Measurements from ENCODE around the gene LIMS2.

The LIMS2 gene

DNA sequence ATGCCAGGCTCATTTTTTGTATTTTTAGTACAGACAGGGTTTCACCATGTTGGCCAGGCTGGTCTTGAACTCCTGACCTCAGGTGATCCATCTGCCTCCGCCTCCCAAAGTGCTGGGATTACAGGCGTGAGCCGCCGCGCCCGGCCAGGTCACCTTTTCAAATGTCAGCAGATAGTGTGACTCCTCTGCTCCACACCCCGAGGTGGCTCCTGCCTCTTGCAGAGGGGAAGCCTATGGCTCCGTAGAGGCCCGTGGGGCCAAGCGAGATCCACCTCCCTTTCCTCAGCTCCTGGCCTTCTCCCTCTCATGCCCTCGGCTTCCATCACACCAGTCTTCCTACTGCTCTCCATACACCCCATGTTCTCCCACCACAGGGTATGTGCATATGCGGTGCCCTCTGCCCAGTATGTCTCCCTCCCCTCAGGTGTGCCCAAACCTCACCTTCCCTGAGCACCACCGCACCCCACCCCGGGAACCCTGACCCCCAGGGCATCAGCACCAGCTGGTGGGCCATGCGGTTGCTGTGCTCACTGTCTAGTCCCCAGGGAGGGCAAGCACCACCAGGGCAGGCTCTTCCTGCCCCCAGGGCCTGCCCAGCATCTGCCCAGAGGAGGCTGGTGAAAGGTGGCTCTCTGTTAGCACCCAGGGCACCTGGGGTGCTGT, 18.6 kb downstream of the LIMS2 start:
- no peak for DNase-seq

DNA sequence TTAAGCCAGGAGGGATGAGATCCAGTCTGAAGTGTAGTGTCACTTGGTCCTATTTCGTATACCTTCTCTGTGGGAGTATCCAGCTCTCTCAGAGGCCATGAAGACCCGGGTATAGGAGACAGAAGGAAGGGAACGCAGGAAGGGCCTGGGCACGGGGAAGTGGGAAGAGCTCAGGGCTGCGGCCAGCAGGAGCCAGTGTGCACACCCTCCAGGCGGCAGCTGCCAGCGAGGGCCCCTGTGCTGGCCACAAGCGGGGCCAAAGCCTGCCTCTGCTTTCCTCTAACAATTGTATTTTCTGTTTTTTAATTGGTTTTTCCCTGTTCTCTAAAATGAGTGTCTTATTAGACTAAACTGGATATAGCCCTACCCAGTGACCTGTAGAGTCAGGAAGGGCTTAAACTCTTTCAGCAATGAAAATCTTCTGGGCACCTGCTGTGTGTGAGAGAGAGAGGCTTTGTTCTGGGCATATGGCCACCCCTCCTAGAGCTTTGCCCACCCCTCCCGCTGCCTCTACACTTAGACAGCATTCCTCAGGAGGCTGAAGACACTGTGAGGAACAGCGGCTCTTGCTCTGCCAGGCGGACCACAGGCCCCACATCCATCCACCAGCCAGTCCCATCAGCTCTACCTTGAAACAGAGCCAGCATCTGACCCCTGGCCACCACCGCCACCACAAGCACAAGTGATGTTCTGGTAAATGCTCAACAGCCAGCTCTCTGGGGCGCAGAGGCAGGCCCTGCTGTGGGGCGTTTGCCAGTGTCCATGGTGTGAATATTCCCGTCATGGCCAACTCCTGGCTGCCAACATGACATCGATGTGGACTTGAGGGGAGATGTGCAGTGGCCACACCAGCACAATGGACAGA, 19.9 kb downstream of the LIMS2 start:
- no peak for DNase-seq

DNA sequence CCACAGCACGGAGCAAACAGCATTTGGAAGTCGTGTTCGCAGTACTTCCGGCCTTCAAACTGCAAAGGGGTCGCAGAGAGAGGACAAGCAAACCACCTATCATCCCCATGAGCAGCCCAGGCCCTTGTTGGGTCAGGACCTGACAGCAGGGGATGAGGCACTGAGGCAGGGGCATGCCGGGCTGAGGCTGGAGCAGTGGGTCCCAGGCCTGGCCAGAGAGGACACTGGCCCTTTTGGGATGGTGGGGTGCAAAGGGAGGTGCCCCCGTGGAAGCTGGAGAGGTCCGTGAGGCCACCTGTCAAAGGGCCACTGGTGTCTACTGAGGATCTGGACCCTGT, 20.5 kb downstream of the LIMS2 start:
- DNase-seq = no peak

DNA sequence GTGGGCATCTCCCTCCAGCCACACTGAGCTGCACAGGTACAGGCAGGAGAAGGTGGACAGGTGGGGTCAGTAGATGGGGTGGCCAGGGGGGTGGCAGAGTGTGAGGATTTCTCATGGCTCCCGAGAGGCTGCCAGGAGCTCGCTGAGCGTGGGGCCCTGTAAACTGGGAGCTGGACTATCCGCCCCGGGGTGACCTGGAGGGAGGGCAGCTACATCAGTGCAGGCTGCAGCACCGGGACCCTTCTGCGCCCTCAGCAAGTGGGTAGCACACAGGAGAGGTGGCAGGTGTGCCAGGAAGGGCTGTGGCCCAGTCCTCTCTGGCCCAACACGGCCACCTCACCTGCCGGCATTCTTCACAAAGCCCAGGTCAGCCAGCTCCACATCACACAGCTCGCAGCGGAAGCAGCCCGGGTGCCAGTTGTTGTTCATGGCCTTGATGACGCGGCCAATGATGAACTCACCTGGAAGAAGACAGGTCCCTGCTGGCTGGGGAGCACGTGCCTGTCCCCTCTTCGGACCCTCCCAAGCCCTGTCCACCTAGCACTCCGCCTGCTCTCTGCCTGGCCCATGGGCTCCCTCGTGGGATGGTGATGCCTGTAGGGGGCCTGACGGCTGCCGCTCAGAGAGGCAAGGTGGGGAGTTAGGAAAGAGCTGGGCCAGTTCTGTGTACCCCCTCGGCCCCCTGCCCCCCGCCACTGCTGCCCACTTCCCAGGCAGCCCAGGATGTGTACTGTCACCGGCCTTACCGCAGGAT, 21.1 kb downstream of the LIMS2 start:
- no peak for DNase-seq

DNA sequence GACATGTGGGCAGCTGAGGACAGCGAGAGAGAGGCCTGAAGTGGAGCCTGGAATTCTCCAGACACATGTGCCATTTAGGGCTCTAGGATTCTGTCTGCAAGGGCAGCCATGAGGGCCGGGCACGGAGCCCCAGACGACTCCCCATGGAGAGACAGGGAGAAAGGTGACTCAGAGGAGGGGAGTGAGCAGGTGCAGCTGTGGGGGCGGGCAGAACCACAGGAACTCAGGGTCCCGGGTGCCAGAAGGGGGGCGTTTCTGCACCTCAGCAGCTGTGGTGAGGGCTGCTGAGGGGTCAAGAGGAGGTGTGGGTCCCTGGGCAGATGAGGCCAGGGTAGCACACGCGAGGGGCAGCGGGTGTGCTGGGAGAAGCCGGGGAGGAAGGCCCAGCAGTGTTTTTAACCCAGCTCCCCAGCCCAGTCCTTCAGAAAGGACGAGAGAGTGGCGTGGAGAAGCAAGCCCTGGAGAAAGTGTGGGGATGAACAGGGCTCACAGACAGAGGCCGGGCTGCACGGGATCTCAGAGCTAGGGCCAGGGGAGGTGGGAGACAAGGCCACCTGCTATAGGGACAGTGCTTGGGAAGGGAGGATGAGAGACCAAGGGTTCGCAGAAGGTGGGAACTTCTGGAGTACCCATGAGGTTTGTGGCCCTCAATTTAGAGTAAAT, 21.8 kb downstream of the LIMS2 start:
- DNase-seq = no peak

DNA sequence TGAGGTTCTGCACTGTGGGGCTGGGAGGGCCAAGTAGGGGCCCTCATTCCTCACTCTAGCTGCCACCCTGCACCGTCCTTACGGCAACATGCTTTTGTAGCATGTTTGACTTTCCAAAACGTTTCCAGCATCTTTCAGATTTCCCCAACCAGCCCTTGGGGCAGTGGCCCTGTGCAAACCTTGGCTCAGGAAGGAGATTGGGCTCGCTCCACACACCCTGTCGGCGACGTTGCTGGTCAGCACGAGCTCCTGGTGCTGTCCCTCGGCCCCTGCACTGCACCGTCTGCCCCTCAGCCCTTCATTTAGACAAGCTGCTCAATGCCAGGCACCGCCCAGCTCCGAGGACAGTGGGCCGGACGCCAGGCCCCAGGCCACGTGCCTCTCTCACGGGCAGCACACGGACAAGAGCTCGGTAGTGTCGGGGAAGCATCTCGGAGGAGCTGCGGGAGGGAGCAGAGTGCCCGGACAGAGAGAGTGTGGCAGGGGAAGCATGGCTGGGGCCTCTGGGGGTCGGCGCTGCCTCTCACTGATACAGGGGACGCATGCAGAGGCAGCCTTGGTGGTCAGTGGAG, 22.5 kb downstream of the LIMS2 start:
- no peak for DNase-seq

DNA sequence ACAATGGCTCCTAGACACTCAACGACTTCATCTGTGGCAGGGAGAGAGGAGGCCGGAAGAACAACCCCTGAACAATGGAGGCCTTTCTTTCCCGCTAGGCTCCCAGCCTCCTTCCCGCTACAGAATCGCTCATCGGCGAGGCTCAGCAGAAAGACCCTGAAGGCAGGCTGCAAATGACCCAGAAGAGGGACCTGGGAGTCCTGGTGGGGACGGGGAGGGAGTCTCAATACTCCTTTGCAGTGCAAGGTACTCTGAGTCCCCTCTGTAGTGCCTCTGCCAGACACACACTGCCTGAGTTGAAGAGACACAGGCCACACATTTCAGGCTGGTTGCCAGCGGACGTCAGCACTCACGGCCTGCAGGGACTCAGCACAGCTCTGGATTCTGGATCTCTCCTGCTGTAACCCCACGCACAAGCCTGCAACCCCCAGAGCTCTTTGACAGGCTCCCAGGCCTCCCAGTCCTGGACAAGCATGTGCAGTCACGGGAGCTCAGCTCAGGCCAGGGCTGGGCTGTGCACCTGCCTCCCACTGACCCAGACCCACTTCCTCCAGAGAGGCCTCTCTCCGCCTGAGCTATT, 23.3 kb downstream of the LIMS2 start:
- DNase-seq = no peak

DNA sequence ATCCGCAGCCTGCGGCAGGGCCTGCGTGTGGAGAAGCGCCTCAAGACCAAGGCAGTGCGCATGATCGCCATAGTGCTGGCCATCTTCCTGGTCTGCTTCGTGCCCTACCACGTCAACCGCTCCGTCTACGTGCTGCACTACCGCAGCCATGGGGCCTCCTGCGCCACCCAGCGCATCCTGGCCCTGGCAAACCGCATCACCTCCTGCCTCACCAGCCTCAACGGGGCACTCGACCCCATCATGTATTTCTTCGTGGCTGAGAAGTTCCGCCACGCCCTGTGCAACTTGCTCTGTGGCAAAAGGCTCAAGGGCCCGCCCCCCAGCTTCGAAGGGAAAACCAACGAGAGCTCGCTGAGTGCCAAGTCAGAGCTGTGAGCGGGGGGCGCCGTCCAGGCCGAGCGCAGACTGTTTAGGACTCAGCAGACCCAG, 23.9 kb downstream of the LIMS2 start:
- DNase-seq = no peak

DNA sequence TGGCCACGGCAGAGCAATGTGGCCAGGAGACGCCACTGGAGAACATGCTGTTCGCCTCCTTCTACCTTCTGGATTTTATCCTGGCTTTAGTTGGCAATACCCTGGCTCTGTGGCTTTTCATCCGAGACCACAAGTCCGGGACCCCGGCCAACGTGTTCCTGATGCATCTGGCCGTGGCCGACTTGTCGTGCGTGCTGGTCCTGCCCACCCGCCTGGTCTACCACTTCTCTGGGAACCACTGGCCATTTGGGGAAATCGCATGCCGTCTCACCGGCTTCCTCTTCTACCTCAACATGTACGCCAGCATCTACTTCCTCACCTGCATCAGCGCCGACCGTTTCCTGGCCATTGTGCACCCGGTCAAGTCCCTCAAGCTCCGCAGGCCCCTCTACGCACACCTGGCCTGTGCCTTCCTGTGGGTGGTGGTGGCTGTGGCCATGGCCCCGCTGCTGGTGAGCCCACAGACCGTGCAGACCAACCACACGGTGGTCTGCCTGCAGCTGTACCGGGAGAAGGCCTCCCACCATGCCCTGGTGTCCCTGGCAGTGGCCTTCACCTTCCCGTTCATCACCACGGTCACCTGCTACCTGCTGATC, 24.4 kb downstream of the LIMS2 start:
- no peak for DNase-seq

DNA sequence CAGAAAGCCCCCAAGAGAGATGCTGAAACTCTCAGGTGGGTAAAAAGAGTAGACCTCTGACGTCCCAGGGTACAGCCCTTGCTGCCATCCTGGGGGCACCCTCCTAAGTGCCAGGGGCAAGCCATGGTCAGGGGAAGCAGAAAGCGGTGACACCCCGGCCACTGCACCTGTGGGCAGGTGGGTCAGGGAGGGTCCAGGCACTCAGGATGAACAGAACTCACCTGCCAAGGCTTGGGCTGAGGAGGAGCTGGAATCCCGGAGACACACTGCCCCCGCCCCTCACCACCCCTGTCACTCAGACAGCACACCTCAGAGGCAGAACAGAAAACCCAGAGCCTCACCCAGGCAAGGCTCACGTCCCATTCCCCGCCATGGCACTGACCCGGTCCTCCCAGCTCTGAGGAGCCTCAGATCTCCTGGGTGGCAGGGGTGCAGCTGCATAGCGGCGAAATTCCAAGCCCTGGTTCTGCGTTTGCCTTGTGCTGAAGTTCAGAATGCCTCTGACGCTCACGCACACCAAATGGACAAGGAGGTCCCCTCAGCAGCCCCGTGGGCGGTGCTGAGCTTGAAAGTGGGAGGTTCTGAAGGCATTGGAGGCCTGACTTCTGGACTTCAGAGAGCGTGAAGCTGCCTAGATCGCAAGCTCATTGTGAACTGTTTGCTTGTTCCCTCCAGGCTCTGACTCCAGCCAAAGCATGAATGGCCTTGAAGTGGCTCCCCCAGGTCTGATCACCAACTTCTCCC, 25.1 kb downstream of the LIMS2 start:
- no peak for DNase-seq

DNA sequence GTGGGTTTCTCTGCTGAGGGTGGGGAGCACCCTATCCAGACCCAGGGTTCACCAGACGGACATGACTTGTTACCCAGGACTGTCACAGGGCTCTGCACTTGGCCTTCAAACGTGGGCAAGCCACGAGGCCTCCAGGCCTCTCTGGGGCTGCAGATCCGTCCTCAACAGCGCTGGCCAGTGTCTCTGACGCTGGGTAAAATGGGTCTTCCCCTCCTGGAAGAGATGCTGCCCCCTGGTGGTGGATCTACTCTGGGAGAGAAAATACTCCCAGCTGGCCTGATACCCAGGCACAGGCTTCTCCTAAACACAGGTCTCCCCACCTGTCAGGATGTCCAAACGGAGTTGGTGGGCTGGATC, 25.7 kb downstream of the LIMS2 start:
- DNase-seq = peak; percentile 80

DNA sequence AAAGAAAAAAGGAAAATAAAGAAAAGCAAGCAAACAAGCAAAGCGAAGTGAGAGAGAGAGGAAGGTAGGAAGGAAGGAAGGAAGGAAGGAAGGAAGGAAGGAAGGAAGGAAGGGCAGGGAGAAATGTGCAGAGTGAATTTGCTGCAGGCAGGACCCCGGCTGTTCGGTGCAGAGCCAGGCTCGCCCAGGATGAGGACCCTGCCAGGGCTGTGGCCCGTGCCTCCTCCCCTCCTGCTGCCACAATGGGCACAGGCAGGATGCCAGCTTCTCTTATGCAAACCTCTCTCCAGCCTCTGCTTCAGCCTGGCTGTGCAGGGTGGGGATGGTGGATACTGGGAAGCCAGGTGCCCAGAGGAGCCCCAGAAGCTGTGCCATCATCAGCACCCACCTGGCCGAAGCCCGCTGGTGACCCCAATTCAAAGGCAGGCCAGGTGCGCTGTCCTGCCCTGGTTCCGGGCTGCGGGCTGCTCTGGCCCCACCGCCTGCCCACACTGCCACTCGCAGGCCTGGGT, 26.2 kb downstream of the LIMS2 start:
- DNase-seq = no peak

DNA sequence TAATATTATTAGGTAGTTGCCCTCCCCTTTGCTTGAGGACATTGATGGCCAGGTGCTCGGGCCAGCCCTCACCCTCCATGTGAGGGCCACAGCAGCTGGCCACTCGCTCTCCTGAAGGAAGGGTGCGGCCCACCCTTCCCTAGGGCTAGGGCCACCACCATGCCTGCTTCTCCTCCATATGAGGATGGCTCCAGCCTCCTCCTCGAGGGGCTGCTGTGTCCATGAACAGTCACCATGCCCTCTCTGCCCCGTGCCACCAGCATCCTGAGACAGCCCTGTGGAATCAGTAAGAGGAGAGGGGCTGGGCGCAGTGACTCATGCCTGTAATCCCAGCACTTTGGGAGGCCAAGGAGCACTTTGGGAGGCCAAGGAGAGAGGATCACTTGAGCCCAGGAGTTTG, 27.0 kb downstream of the LIMS2 start:
- no peak for DNase-seq

DNA sequence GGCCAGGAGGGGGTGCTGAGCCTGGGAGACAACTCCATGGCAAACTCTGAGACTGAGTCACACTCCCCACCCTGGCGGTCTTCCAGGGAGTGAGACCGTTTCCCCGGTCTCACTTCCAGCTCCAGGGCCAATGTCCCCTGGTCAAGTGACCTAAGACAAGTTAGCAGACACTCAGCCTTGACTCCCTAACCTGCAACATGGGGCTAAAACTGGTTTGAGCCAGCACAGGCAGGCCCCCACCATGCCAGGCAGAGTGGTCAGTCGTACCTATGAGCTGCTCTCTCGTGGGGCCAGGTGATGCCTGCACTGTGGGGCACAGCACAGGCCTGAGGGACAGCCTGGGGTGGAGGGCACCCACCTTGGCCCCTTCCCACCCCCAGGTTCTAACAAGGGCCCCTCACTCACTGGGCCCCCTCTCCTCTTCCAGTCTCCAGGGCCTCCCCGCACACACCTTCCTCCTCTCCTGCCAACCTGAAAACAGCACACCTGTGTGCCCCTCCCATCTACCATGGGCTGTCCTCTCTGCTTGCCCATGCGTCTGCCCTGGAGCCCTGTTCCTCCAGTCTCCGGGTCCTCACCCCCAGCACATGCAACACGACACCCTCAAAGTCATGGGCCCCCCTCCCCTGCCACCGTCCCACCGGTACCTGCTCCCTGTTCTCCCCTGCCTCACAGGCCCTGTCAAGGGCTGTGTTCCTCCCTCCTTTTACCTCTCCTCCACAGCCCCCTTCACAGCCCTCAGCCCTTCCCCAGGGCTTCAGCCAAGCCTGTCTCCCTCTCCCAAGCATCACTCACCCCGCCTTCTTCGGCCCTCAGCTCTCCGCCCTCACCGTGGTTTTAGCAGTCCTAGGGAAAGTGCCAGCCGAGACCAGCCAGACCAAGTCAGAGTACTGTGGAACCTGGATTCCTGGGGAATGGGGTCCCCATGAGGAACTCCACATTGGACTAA, 27.8 kb downstream of the LIMS2 start:
- no peak for DNase-seq

DNA sequence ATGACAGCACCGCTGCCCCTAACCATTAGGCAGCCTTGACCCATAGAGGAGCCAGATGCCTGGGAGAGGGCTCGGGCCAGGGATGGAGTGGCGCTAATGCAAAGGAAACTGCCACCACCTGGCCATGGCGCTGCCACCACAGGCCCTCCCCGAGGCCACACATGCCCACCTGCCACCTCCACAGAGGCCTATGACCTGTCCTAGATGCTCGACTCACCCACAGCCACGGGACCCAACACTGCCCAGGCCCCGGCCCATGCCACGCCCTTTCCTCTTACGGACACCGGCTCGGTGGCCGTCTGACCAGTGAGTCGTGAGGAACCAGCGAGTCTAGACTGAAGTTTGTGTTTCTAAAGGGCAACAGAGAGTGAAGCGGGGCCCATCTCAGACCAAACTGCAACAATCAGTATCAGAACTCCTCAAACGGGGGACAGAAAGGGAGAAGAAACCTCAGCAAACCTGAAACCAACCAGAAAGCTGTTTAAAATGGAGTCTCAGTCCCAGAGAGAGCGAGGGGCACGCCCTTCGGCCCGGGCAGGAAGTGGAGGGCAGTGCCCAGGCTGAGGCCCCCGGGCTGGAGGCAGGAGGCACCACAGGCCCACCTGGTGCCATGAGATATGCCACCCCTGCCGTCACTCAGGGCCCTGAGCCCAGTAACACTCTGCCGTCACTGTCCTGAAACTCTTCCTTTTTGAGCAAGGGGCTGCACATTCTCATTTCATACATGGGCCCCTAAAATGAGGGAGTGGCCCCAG, 28.7 kb downstream of the LIMS2 start:
- no peak for DNase-seq

DNA sequence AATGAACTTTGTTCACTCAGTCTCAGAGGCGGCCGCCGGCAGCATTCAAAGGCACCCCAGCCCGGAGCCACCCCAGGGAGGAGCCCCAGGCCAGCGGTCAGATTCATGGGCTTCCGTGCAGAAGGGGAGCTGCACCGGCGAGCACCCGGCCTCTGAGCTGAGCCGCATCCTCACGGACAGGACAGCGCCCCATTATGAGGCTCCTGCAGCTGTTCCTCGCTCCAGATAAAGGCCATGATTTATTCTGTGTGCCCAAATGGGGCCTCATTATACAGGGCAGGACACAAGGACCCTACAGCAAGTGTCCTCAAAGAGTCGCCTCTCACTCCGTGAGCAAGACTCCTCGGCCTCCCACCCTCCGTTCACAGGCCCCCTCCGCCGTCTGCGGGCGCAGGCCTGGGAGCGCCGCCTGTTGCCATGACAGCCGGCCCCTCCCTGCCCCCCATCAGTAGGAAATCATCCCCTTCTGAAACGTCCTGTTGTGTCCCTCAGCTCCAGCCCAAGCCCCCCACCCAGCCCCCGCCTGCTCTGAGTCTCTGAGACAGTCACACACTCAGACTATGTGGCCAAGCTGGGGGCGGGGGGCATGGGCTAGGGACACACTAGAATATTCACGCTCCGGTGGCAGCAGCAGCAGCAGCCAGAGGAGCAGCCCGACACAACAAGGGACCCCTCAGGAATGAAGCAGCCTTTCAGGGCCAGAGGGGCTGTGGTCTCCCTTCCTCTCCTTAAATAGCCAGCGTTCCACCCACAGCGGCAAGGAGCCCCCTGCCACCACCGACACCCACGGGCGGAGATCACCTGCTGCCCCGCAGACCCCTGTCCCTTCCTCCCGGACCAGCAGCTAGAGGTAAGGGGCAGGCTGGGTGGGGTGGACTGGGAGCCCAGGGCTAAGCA, 29.7 kb downstream of the LIMS2 start, which contains the start of gene GPR17:
GPR17 (plus strand) TSS at position 759 of the 897 bp plus-strand sequence. CDS start 4,583 bp downstream, outside the sequence.
- DNase-seq = no peak

DNA sequence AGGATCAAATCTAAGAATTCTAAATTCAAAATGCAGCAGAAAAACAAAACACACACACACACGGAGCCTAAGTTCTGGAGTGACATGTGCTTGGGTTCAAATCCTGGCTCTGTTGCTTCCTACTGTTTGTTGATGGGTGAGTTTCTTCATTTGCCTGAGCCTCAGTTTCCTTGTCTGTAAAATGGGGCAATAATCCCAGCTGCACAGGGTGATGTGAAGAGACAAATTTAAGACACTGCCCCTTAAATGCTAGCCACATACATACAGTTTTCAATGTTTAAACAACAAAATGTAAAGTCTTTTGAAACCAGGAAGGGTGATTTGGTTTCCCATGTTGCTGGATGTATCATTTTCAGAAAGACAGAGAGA, 30.3 kb downstream of the LIMS2 start:
- no peak for DNase-seq

All from CD4-positive, alpha-beta T cell treated with Interleukin-21 for 1 hour (primary cell).